Vagina (tissue), 2 donors: ENCODE results near the gene ECHDC3.

ENCODE experiments used
- POLR2A ChIP-seq, 2 donors: fragments of 450-650 bp; IDR thresholded peaks; one replicate each; pipeline ENCODE4 v1.6.1; 2017; ENCODE audit warnings: antibody characterized with exemption in 2 of 2, mild to moderate bottlenecking in 2 of 2, moderate library complexity in 2 of 2
- POLR2AphosphoS5 ChIP-seq, 2 donors: sonication (generic); formaldehyde crosslinking; IDR thresholded peaks; one replicate each; pipeline ENCODE4 v1.9.0; 2017; ENCODE audit warnings: antibody characterized with exemption in 2 of 2, mild to moderate bottlenecking in 2 of 2, low read depth in 1 of 2; ENCODE audit not compliant: insufficient read depth in 1 of 2
- TF ChIP-seq, protein P1 (sequence below), 3 experiments: fragments of 450-650 bp in 2 of 3; fragments of 200-600 bp in 1 of 3; sonication (generic) in 1 of 3; IDR thresholded peaks; one replicate each; pipeline ENCODE4 v1.5.1; 2017 to 2019; ENCODE audit warnings: antibody characterized with exemption in 3 of 3, mild to moderate bottlenecking in 2 of 3, moderate library complexity in 2 of 3

DNA sequence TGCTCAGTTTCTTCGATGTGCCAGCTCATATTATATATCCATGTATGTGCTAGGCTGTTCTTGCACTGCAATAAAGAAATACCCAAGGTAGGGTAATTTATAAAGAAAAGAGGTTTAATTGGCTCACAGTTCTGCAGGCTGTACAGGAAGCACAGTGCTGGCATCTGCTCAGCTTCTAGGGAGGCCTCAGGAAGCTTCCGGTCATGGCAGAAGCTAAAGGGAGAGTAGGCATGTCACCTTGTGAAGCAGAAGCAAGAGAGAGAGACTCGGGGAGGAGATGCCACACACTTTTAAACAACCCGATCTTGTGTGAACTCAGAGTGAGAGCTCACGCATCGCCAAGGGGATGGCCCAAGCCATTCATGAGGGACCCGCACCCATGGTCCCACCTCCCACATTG lies 13.8 kb upstream of the ECHDC3 start:
- TF ChIP-seq, protein P1, sequence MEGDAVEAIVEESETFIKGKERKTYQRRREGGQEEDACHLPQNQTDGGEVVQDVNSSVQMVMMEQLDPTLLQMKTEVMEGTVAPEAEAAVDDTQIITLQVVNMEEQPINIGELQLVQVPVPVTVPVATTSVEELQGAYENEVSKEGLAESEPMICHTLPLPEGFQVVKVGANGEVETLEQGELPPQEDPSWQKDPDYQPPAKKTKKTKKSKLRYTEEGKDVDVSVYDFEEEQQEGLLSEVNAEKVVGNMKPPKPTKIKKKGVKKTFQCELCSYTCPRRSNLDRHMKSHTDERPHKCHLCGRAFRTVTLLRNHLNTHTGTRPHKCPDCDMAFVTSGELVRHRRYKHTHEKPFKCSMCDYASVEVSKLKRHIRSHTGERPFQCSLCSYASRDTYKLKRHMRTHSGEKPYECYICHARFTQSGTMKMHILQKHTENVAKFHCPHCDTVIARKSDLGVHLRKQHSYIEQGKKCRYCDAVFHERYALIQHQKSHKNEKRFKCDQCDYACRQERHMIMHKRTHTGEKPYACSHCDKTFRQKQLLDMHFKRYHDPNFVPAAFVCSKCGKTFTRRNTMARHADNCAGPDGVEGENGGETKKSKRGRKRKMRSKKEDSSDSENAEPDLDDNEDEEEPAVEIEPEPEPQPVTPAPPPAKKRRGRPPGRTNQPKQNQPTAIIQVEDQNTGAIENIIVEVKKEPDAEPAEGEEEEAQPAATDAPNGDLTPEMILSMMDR (IDR thresholded peaks at IDR 0.05): no peak
- no peak for TF ChIP-seq POLR2AphosphoS5 (IDR thresholded peaks at IDR 0.05; ENCODE audit: insufficient read depth in 1 of 2, low read depth in 1 of 2)
- no peak for TF ChIP-seq POLR2A (IDR thresholded peaks at IDR 0.05)
